Keratinocyte (primary cell): ENCODE results near the gene SDR9C7. TPM values are rescaled to one million over a fixed set of nuclear protein-coding genes. Genes with fewer than 3 reads are reported as not detected.
"Not testable (repeated sequence)": the region's sequence is repeated elsewhere in the genome, so short reads cannot be mapped to it uniquely, and the experiment has no call there.

ENCODE experiments used
- DNase-seq: peaks from one replicate; pipeline ENCODE4 v3.0.0-alpha.2; 2011; ENCODE audit warnings: low read depth, missing footprints, low spot score
- FAIRE-seq: peaks from 2 replicates; lab custom pipeline; 2011; peaks lifted over from hg19 to GRCh38; lab: Jason Lieb, UNC
- H2AFZ ChIP-seq: 2 replicates; pipeline ENCODE4 v1.6.0; 2012; ENCODE audit warnings: low read length, control low read depth, inconsistent platforms; ENCODE audit not compliant: control insufficient read depth
- H3K27ac ChIP-seq: 2 replicates; pipeline ENCODE4 v1.5.1; 2011; ENCODE audit warnings: low read length; ENCODE audit not compliant: control insufficient read depth, insufficient read depth
- H3K27me3 ChIP-seq: 3 replicates; pipeline ENCODE4 v1.6.0; 2011; ENCODE audit warnings: low read length; ENCODE audit not compliant: control insufficient read depth, insufficient read depth; ENCODE audit errors: extremely low read depth
- H3K36me3 ChIP-seq, 2 experiments: 2 replicates in 1 of 2; 3 replicates in 1 of 2; pipeline ENCODE4 v1.5.1; 2011; ENCODE audit warnings: low read length in 2 of 2, mild to moderate bottlenecking in 1 of 2; ENCODE audit not compliant: control insufficient read depth in 2 of 2, insufficient read depth in 2 of 2; ENCODE audit errors: extremely low read depth in 1 of 2
- H3K4me1 ChIP-seq: 3 replicates; pipeline ENCODE4 v1.5.1; 2011; ENCODE audit warnings: low read length; ENCODE audit not compliant: control insufficient read depth, insufficient read depth; ENCODE audit errors: extremely low read depth
- H3K4me2 ChIP-seq: 3 replicates; pipeline ENCODE4 v1.6.0; 2011; ENCODE audit warnings: low read depth, low read length; ENCODE audit not compliant: control insufficient read depth, insufficient read depth; ENCODE audit errors: extremely low read depth
- H3K4me3 ChIP-seq, 3 experiments: fragments of 200-600 bp in 1 of 3; sonication (generic) in 1 of 3; 2 replicates in 2 of 3; 3 replicates in 1 of 3; pipeline ENCODE4 v1.5.1; 2011 to 2016; ENCODE audit warnings: low read length in 3 of 3, mild to moderate bottlenecking in 3 of 3, control low read depth in 2 of 3, inconsistent platforms in 1 of 3, low read depth in 1 of 3, mixed read lengths in 1 of 3, mixed run types in 1 of 3, moderate library complexity in 1 of 3; ENCODE audit not compliant: control insufficient read depth in 2 of 3, insufficient read depth in 2 of 3; ENCODE audit errors: extremely low read depth in 1 of 3
- H3K79me2 ChIP-seq: 2 replicates; pipeline ENCODE4 v1.6.0; 2012; ENCODE audit warnings: low read length; ENCODE audit not compliant: control insufficient read depth, insufficient read depth
- H3K9ac ChIP-seq: 3 replicates; pipeline ENCODE4 v1.6.0; 2011; ENCODE audit warnings: low read length; ENCODE audit not compliant: control insufficient read depth, insufficient read depth; ENCODE audit errors: extremely low read depth
- H3K9me1 ChIP-seq: 3 replicates; pipeline ENCODE4 v1.6.0; 2011; ENCODE audit warnings: low read length; ENCODE audit not compliant: control insufficient read depth, insufficient read depth; ENCODE audit errors: extremely low read depth
- H3K9me3 ChIP-seq: 2 replicates; pipeline ENCODE4 v1.5.1; 2012; ENCODE audit warnings: low read depth, low read length; ENCODE audit not compliant: control insufficient read depth
- H4K20me1 ChIP-seq: 3 replicates; pipeline ENCODE4 v1.6.0; 2011; ENCODE audit warnings: low read length; ENCODE audit not compliant: control insufficient read depth, insufficient read depth; ENCODE audit errors: extremely low read depth
- EZH2 ChIP-seq: IDR thresholded peaks from one replicate; pipeline ENCODE4 v1.6.1; 2012; ENCODE audit warnings: inconsistent platforms, mild to moderate bottlenecking, low read length, moderate library complexity
- dilution Hi-C: fragments of 300-500 bp; cut with MboI; formaldehyde crosslinking; loops from one replicate; pipeline ENCODE4 v1.7.0; 2020; ENCODE audit warnings: low sequenced_read_pairs; ENCODE audit not compliant: extremely low pct_ligation_motif_present
- polyA plus RNA-seq, 5 experiments: library from polyadenylated mRNA; depleted of rRNA in 3 of 5; stranded (reverse) in 3 of 5; stranded (forward) in 1 of 5; unstranded in 1 of 5; fragments of >200 nt; gene quantifications; 1 replicate in 1 of 5; 2 replicates in 3 of 5; 3 replicates in 1 of 5; pipeline versions ENCODE4 v1.2.1 to v1.2.3, GENCODE V29; 2011 to 2012; ENCODE audit warnings: missing spikeins in 2 of 5, low read depth in 1 of 5, low replicate concordance in 1 of 5
- TF ChIP-seq, protein P1 (sequence below), 3 experiments: IDR thresholded peaks in 1 of 3; conservative IDR thresholded peaks in 1 of 3; optimal IDR thresholded peaks in 1 of 3; 2 replicates in 2 of 3; 3 replicates in 1 of 3; pipeline versions ENCODE3 to v1.5.1; 2011; ENCODE audit warnings: low read length in 3 of 3, mild to moderate bottlenecking in 3 of 3, moderate library complexity in 2 of 3, control low read depth in 1 of 3, inconsistent platforms in 1 of 3; ENCODE audit not compliant: insufficient read depth in 2 of 3; ENCODE audit errors: extremely low read depth in 1 of 3

The SDR9C7 gene
- polyA plus RNA-seq, 1 donor (not counting 4 experiments of a cell fraction or from before 2014, with no cell fraction given): 1.3 TPM

DNA sequence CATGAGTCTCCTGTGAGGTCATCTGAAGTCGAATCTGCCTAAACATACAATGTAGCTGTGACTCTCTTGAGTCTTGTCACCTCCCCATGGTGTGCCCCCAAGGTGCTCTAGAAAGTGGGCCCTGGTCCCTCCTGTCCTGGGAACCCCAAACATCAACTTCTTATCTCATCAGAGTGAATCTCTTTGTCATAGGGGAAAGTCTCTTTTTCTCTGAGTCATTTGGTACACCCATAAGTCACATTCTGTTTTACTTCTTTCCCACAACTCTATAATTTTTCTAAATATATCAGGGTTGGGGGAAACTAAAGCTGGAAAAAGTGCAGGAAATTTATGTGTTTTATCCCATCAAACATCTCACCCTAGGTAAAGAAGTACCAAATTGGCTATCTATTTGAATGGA, 12.9 kb downstream of the SDR9C7 start:
- DNase-seq: no peak
- no peak for FAIRE-seq
- dilution Hi-C loops: no loop called here

GRCh38 chr12:56918139-56918538, 16.1 kb downstream of the SDR9C7 start:
- H4K20me1 ChIP-seq, H3K27me3 ChIP-seq, FAIRE-seq, H3K79me2 ChIP-seq, H3K9ac ChIP-seq, H3K4me3 ChIP-seq, H3K4me1 ChIP-seq, H3K36me3 ChIP-seq, H3K4me2 ChIP-seq, H2AFZ ChIP-seq, H3K9me1 ChIP-seq, dilution Hi-C loops, H3K27ac ChIP-seq, H3K9me3 ChIP-seq, DNase-seq: not testable (repeated sequence)

More for the DNA sequence above, 12.9 kb downstream of the SDR9C7 start:
- Histone ChIP-seq H3K4me3 (no peak overlapping the region), H3K9ac (no peak overlapping the region), H3K79me2 (no peaks in the 10 kb centered on the region), H3K9me3 (no peaks in the 10 kb centered on the region), H3K9me1 (no peaks in the 10 kb centered on the region), H3K4me1 (no peaks in the 10 kb centered on the region), H4K20me1 (no peaks in the 10 kb centered on the region), H3K36me3 (no peaks in the 10 kb centered on the region), H3K27ac (no peak overlapping the region), H3K27me3 (peaks cover 6% of the 10 kb centered on the region), H3K4me2 (no peak overlapping the region), H2AFZ (no peak overlapping the region)
- TF ChIP-seq, protein P1, sequence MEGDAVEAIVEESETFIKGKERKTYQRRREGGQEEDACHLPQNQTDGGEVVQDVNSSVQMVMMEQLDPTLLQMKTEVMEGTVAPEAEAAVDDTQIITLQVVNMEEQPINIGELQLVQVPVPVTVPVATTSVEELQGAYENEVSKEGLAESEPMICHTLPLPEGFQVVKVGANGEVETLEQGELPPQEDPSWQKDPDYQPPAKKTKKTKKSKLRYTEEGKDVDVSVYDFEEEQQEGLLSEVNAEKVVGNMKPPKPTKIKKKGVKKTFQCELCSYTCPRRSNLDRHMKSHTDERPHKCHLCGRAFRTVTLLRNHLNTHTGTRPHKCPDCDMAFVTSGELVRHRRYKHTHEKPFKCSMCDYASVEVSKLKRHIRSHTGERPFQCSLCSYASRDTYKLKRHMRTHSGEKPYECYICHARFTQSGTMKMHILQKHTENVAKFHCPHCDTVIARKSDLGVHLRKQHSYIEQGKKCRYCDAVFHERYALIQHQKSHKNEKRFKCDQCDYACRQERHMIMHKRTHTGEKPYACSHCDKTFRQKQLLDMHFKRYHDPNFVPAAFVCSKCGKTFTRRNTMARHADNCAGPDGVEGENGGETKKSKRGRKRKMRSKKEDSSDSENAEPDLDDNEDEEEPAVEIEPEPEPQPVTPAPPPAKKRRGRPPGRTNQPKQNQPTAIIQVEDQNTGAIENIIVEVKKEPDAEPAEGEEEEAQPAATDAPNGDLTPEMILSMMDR (optimal IDR thresholded peaks at IDR 0.05 in 1 of 3, IDR thresholded peaks at IDR 0.05 in 1 of 3, conservative IDR thresholded peaks at IDR 0.05 in 1 of 3; ENCODE audit: extremely low read depth in 1 of 3, insufficient read depth in 2 of 3, low read length in 3 of 3): no peak
- no peak for TF ChIP-seq EZH2

- H3K9ac ChIP-seq: no peak overlapping the region
- dilution Hi-C loops: no loop called here
- no peaks in the 10 kb centered on the region for H3K9me1 ChIP-seq
- H2AFZ ChIP-seq: no peak overlapping the region
- no peak overlapping the region for H3K4me3 ChIP-seq
- no peak for FAIRE-seq
- H4K20me1 ChIP-seq: no peaks in the 10 kb centered on the region
- no peaks in the 10 kb centered on the region for H3K9me3 ChIP-seq
- no peaks in the 10 kb centered on the region for H3K4me1 ChIP-seq
- H3K79me2 ChIP-seq: no peaks in the 10 kb centered on the region
- no peak for TF ChIP-seq EZH2
- TF ChIP-seq, protein P1 (optimal IDR thresholded peaks at IDR 0.05 in 1 of 3, IDR thresholded peaks at IDR 0.05 in 1 of 3, conservative IDR thresholded peaks at IDR 0.05 in 1 of 3; ENCODE audit: extremely low read depth in 1 of 3, insufficient read depth in 2 of 3, low read length in 3 of 3): no peak
- H3K4me2 ChIP-seq: no peak overlapping the region
- H3K36me3 ChIP-seq: no peaks in the 10 kb centered on the region
- no peaks in the 10 kb centered on the region for H3K27me3 ChIP-seq
- DNase-seq: no peak
- H3K27ac ChIP-seq: no peak overlapping the region
Measured at GRCh38 chr12:56916996-56917333, 17.2 kb downstream of the SDR9C7 start.
